ENCODE measurements around the gene SOCS1. TPM values are rescaled to one million over a fixed set of nuclear protein-coding genes. Genes with fewer than 3 reads are reported as not detected.

Gene SOCS1
- total and polyA plus RNA-seq, 2 experiments from 2014 or later = 1.4 to 2.3 TPM

GRCh38 chr16:11213799-11214198 is 42.2 kb downstream of the SOCS1 start:
- in situ Hi-C loops (cut with MboI) = no loop called here
- Histone ChIP-seq H3K4me3 (no peak overlapping the region), H3K9ac (no peak overlapping the region), H3K9me2 (ENCODE audit: insufficient read depth) (no peaks in the 10 kb centered on the region), H3K9me3 (ENCODE audit: low read depth) (no peaks in the 10 kb centered on the region), H4K20me1 (ENCODE audit: insufficient read depth) (no peaks in the 10 kb centered on the region), H3K36me3 (ENCODE audit: low read depth) (no peaks in the 10 kb centered on the region), H3K27me3 (replicated peaks; ENCODE audit: insufficient read depth) (peaks cover 5% of the 10 kb centered on the region; the same call in 1 of the 2 replicates), H3F3A (ENCODE audit: insufficient read depth) (no peaks in the 10 kb centered on the region), H3K79me2 (ENCODE audit: insufficient read depth) (no peaks in the 10 kb centered on the region), H3K4me2 (ENCODE audit: unreplicated experiment) (no peak overlapping the region), H2AFZ (no peak overlapping the region), H3K4me1 (ENCODE audit: insufficient read depth) (no peaks in the 10 kb centered on the region), H3K27ac (no peak overlapping the region)
- no peak for DNase-seq
- TF ChIP-seq EZH2 (IDR thresholded peaks at IDR 0.05; ENCODE audit: insufficient read depth, poor library complexity, severe bottlenecking) (no peak), EZH2phosphoT487 (IDR thresholded peaks at IDR 0.05; ENCODE audit: insufficient read depth, low read depth) (no peak)
- WGBS, 2 experiments (ENCODE audit: low coverage in 1 of 2, low lambda C conversion rate in 2 of 2, missing lambda C conversion rate in 2 of 2) = 83 to 90% methylated on average over 7 of the region's 7 CpGs

- H3K4me3 ChIP-seq = no peak overlapping the region
- no peak overlapping the region for H3K4me2 ChIP-seq (ENCODE audit: unreplicated experiment)
- H3K79me2 ChIP-seq (ENCODE audit: insufficient read depth) = no peaks in the 10 kb centered on the region
- TF ChIP-seq EZH2 (IDR thresholded peaks at IDR 0.05; ENCODE audit: insufficient read depth, poor library complexity, severe bottlenecking) (no peak), EZH2phosphoT487 (IDR thresholded peaks at IDR 0.05; ENCODE audit: insufficient read depth, low read depth) (no peak)
- peaks cover 5% of the 10 kb centered on the region; the same call in 1 of the 2 replicates for H3K27me3 ChIP-seq (replicated peaks; ENCODE audit: insufficient read depth)
- H4K20me1 ChIP-seq (ENCODE audit: insufficient read depth) = no peaks in the 10 kb centered on the region
- no peak overlapping the region for H3K9ac ChIP-seq
- H3K36me3 ChIP-seq (ENCODE audit: low read depth) = no peaks in the 10 kb centered on the region
- H3K27ac ChIP-seq = no peak overlapping the region
- WGBS, 2 experiments (ENCODE audit: low coverage in 1 of 2, low lambda C conversion rate in 2 of 2, missing lambda C conversion rate in 2 of 2) = 89 to 96% methylated on average over 5 of the region's 5 CpGs
- no peak for DNase-seq
- H3K9me3 ChIP-seq (ENCODE audit: low read depth) = no peaks in the 10 kb centered on the region
- no peaks in the 10 kb centered on the region for H3K9me2 ChIP-seq (ENCODE audit: insufficient read depth)
- no peak overlapping the region for H2AFZ ChIP-seq
- in situ Hi-C loops (cut with MboI) = no loop called here
- H3K4me1 ChIP-seq (ENCODE audit: insufficient read depth) = no peaks in the 10 kb centered on the region
- H3F3A ChIP-seq (ENCODE audit: insufficient read depth) = no peaks in the 10 kb centered on the region
Observed at GRCh38 chr16:11213373-11213772, 42.6 kb downstream of the SOCS1 start.

- WGBS, 2 experiments (ENCODE audit: low coverage in 1 of 2, low lambda C conversion rate in 2 of 2, missing lambda C conversion rate in 2 of 2) = 90 to 94% methylated on average over 16 of the region's 16 CpGs
- Histone ChIP-seq H3F3A (ENCODE audit: insufficient read depth) (no peaks in the 10 kb centered on the region), H3K27me3 (replicated peaks; ENCODE audit: insufficient read depth) (peaks cover 5% of the 10 kb centered on the region; the same call in 1 of the 2 replicates), H3K9me3 (ENCODE audit: low read depth) (no peaks in the 10 kb centered on the region), H3K9ac (no peak overlapping the region), H3K79me2 (ENCODE audit: insufficient read depth) (no peaks in the 10 kb centered on the region), H4K20me1 (ENCODE audit: insufficient read depth) (no peaks in the 10 kb centered on the region), H3K36me3 (ENCODE audit: low read depth) (no peaks in the 10 kb centered on the region), H3K27ac (no peak overlapping the region), H3K4me3 (no peak overlapping the region), H3K4me1 (ENCODE audit: insufficient read depth) (no peaks in the 10 kb centered on the region), H3K4me2 (ENCODE audit: unreplicated experiment) (no peak overlapping the region), H2AFZ (no peak overlapping the region), H3K9me2 (ENCODE audit: insufficient read depth) (no peaks in the 10 kb centered on the region)
- in situ Hi-C loops (cut with MboI) = no loop called here
- TF ChIP-seq EZH2 (IDR thresholded peaks at IDR 0.05; ENCODE audit: insufficient read depth, poor library complexity, severe bottlenecking) = no peak
- no peak for TF ChIP-seq EZH2phosphoT487 (IDR thresholded peaks at IDR 0.05; ENCODE audit: insufficient read depth, low read depth)
- DNase-seq = no peak
Observed at GRCh38 chr16:11212798-11213196, 43.2 kb downstream of the SOCS1 start.

GRCh38 chr16:11211977-11212797 is 43.8 kb downstream of the SOCS1 start:
- no peaks in the 10 kb centered on the region for H3K9me2 ChIP-seq (ENCODE audit: insufficient read depth)
- H4K20me1 ChIP-seq (ENCODE audit: insufficient read depth) = no peaks in the 10 kb centered on the region
- H3K4me3 ChIP-seq = no peak overlapping the region
- TF ChIP-seq EZH2 (IDR thresholded peaks at IDR 0.05; ENCODE audit: insufficient read depth, poor library complexity, severe bottlenecking) = no peak
- no peak for TF ChIP-seq EZH2phosphoT487 (IDR thresholded peaks at IDR 0.05; ENCODE audit: insufficient read depth, low read depth)
- no peaks in the 10 kb centered on the region for H3K36me3 ChIP-seq (ENCODE audit: low read depth)
- no peak overlapping the region for H3K27ac ChIP-seq
- no peaks in the 10 kb centered on the region for H3K9me3 ChIP-seq (ENCODE audit: low read depth)
- no peaks in the 10 kb centered on the region for H3F3A ChIP-seq (ENCODE audit: insufficient read depth)
- WGBS, 2 experiments (ENCODE audit: low coverage in 1 of 2, low lambda C conversion rate in 2 of 2, missing lambda C conversion rate in 2 of 2) = 53 to 60% methylated on average over 16 of the region's 16 CpGs
- no peaks in the 10 kb centered on the region for H3K79me2 ChIP-seq (ENCODE audit: insufficient read depth)
- H2AFZ ChIP-seq = no peak overlapping the region
- no peak overlapping the region for H3K4me2 ChIP-seq (ENCODE audit: unreplicated experiment)
- in situ Hi-C loops (cut with MboI) = no loop called here
- no peak overlapping the region for H3K9ac ChIP-seq
- DNase-seq = no peak
- H3K4me1 ChIP-seq (ENCODE audit: insufficient read depth) = no peaks in the 10 kb centered on the region
- peaks cover 5% of the 10 kb centered on the region; the same call in 1 of the 2 replicates for H3K27me3 ChIP-seq (replicated peaks; ENCODE audit: insufficient read depth)
